SU-DHL-6 (cell line): ENCODE measurements around the gene C1orf21.

ENCODE experiments used
- EZH2phosphoT487 ChIP-seq: fragments of 200-600 bp; sonication (generic), shearing (Covaris generic); conservative IDR thresholded peaks from 2 replicates; pipeline ENCODE4 v1.6.1; 2018; ENCODE audit warnings: mild to moderate bottlenecking, antibody characterized with exemption, low read length, moderate library complexity, mixed read lengths
- TF ChIP-seq, protein P1 (sequence below): fragments of 200-600 bp; sonication (generic); IDR thresholded peaks from one replicate; pipeline ENCODE4 v1.5.1; 2017; ENCODE audit warnings: antibody characterized with exemption, mild to moderate bottlenecking, low read length, moderate library complexity; ENCODE audit not compliant: insufficient read depth, poor library complexity, severe bottlenecking

DNA sequence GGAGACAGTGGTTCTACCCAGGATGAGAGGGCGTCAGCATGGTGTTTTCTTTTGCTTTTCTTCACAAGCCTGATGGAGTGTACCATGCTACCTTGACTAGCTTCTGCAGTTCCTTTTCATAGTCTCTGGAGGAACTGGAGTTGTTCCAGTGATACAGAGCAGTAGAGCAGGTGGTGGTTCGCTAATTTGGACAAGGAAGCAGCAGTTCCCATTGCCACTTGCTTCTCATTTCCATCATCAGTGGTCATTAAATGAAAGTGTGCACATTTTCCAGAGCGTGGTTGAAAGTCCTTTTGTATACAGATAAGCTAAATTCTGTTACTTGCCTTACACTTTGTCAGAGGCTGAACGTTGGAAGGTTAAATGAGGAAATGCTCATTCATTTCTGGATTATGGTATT is 182.3 kb downstream of the C1orf21 start:
- TF ChIP-seq, protein P1, sequence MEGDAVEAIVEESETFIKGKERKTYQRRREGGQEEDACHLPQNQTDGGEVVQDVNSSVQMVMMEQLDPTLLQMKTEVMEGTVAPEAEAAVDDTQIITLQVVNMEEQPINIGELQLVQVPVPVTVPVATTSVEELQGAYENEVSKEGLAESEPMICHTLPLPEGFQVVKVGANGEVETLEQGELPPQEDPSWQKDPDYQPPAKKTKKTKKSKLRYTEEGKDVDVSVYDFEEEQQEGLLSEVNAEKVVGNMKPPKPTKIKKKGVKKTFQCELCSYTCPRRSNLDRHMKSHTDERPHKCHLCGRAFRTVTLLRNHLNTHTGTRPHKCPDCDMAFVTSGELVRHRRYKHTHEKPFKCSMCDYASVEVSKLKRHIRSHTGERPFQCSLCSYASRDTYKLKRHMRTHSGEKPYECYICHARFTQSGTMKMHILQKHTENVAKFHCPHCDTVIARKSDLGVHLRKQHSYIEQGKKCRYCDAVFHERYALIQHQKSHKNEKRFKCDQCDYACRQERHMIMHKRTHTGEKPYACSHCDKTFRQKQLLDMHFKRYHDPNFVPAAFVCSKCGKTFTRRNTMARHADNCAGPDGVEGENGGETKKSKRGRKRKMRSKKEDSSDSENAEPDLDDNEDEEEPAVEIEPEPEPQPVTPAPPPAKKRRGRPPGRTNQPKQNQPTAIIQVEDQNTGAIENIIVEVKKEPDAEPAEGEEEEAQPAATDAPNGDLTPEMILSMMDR: no peak
- TF ChIP-seq EZH2phosphoT487: no peak
